Neural progenitor cell (in vitro differentiated cells): ENCODE data around the gene UBA1. TPM values are rescaled to one million over a fixed set of nuclear protein-coding genes. Genes with fewer than 3 reads are reported as not detected.

Experiments
- DNase-seq: peaks from one replicate; pipeline ENCODE4 v3.0.0-alpha.2; 2016; ENCODE audit warnings: low spot score
- H2AFZ ChIP-seq: fragments of 200-600 bp; sonication (generic); replicated peaks from 2 replicates; pipeline ENCODE4 v1.6.1; 2016; ENCODE audit warnings: antibody characterized with exemption
- H3F3A ChIP-seq: fragments of 200-600 bp; sonication (generic); 2 replicates; pipeline ENCODE4 v1.6.1; 2016; ENCODE audit warnings: antibody characterized with exemption, low read depth
- H3K27ac ChIP-seq: fragments of 200-600 bp; sonication (generic); 2 replicates; pipeline ENCODE4 v1.5.1; 2016; ENCODE audit warnings: mild to moderate bottlenecking
- H3K27me3 ChIP-seq: fragments of 200-600 bp; sonication (generic); 2 replicates; pipeline ENCODE4 v1.6.1; 2016; ENCODE audit warnings: mild to moderate bottlenecking, moderate library complexity
- H3K36me3 ChIP-seq: fragments of 200-600 bp; sonication (generic); 2 replicates; pipeline ENCODE4 v1.5.1; 2016
- H3K4me1 ChIP-seq: fragments of 200-600 bp; sonication (generic); 2 replicates; pipeline ENCODE4 v1.6.1; 2016; ENCODE audit warnings: mixed run types
- H3K4me2 ChIP-seq: fragments of 200-600 bp; sonication (generic); 2 replicates; pipeline ENCODE4 v1.6.1; 2016
- H3K4me3 ChIP-seq: fragments of 200-600 bp; sonication (generic); 2 replicates; pipeline ENCODE4 v1.5.1; 2016
- H3K79me2 ChIP-seq: fragments of 200-600 bp; sonication (generic); 2 replicates; pipeline ENCODE4 v1.6.1; 2016; ENCODE audit warnings: low read depth
- H3K9ac ChIP-seq: fragments of 200-600 bp; sonication (generic); 2 replicates; pipeline ENCODE4 v1.6.1; 2016
- H3K9me3 ChIP-seq: fragments of 200-600 bp; sonication (generic); 2 replicates; pipeline ENCODE4 v1.5.1; 2016; ENCODE audit warnings: low read depth
- H4K20me1 ChIP-seq: fragments of 200-600 bp; sonication (generic); 2 replicates; pipeline ENCODE4 v1.6.1; 2016; ENCODE audit warnings: low read depth
- H3K27ac Mint-ChIP-seq: 3 replicates; pipeline ENCODE4 v1.8.0; 2021; ENCODE audit warnings: mixed read lengths
- H3K27me3 Mint-ChIP-seq: 2 replicates; pipeline ENCODE4 v1.8.0; 2022; ENCODE audit warnings: low read depth, mild to moderate bottlenecking, inconsistent platforms, moderate library complexity, mixed read lengths; ENCODE audit not compliant: insufficient read depth
- H3K36me3 Mint-ChIP-seq: 3 replicates; pipeline ENCODE4 v1.8.0; 2021; ENCODE audit warnings: mixed read lengths
- H3K4me1 Mint-ChIP-seq: 3 replicates; pipeline ENCODE4 v1.8.0; 2021; ENCODE audit warnings: mixed read lengths
- H3K4me3 Mint-ChIP-seq: 3 replicates; pipeline ENCODE4 v1.8.0; 2021; ENCODE audit warnings: mild to moderate bottlenecking, moderate library complexity, mixed read lengths
- H3K9me3 Mint-ChIP-seq: 3 replicates; pipeline ENCODE4 v1.8.0; 2020; ENCODE audit warnings: mixed read lengths
- CTCF ChIP-seq: fragments of 200-600 bp; sonication (generic); IDR thresholded peaks from 2 replicates; pipeline ENCODE4 v1.5.1; 2017; ENCODE audit warnings: antibody characterized with exemption, mild to moderate bottlenecking
- EZH2 ChIP-seq: fragments of 200-600 bp; sonication (generic); IDR thresholded peaks from 2 replicates; pipeline ENCODE4 v1.6.1; 2017; ENCODE audit warnings: antibody characterized with exemption, mild to moderate bottlenecking, moderate library complexity
- EZH2phosphoT487 ChIP-seq: fragments of 200-600 bp; sonication (generic); IDR thresholded peaks from 2 replicates; pipeline ENCODE4 v1.6.1; 2017; ENCODE audit warnings: antibody characterized with exemption
- total RNA-seq: library from RNA; depleted of rRNA; stranded (reverse); fragments of >200 nt; gene quantifications from 2 replicates; pipeline ENCODE4 v1.2.3, GENCODE V29; 2015; ENCODE audit warnings: low replicate concordance

UBA1 gene
- total RNA-seq, 1 donor from 2014 or later: 291 TPM

- no peaks in the 10 kb centered on the region for H3K4me1 ChIP-seq
- H3F3A ChIP-seq: peaks cover 32% of the 10 kb centered on the region
- no peak for DNase-seq
- H3K79me2 ChIP-seq: peaks cover 27% of the 10 kb centered on the region
- H3K4me3 ChIP-seq: no peak overlapping the region
- H3K27ac ChIP-seq: no peak overlapping the region
- no peaks in the 10 kb centered on the region for H3K27me3 ChIP-seq
- H2AFZ ChIP-seq: no peak overlapping the region
- no peaks in the 10 kb centered on the region for H3K9me3 ChIP-seq
- Mint-ChIP-seq H3K9me3 (no peaks in the 10 kb centered on the region), H3K27ac (no peak overlapping the region), H3K4me3 (no peak overlapping the region), H3K4me1 (no peaks in the 10 kb centered on the region), H3K27me3 (peaks cover 2% of the 10 kb centered on the region), H3K36me3 (peaks cover 61% of the 10 kb centered on the region)
- H4K20me1 ChIP-seq: peaks cover 13% of the 10 kb centered on the region
- peaks cover 12% of the 10 kb centered on the region for H3K36me3 ChIP-seq
- no peak overlapping the region for H3K9ac ChIP-seq
- TF ChIP-seq EZH2: no peak
- H3K4me2 ChIP-seq: no peak overlapping the region
These were observed 17.2 kb downstream of the UBA1 start for GRCh38 chrX:47210661-47211425.

GRCh38 chrX:47212381-47213293, 19.0 kb downstream of the UBA1 start:
- Histone ChIP-seq H3F3A (peaks cover 40% of the 10 kb centered on the region), H3K9ac (no peak overlapping the region), H3K27me3 (no peaks in the 10 kb centered on the region), H3K4me2 (no peak overlapping the region), H3K36me3 (no peaks in the 10 kb centered on the region), H3K27ac (no peak overlapping the region), H3K4me3 (no peak overlapping the region), H3K79me2 (peaks cover 18% of the 10 kb centered on the region), H3K9me3 (no peaks in the 10 kb centered on the region), H4K20me1 (peaks cover 13% of the 10 kb centered on the region), H2AFZ (no peak overlapping the region), H3K4me1 (peaks cover 9% of the 10 kb centered on the region)
- TF ChIP-seq EZH2phosphoT487 (no peak), EZH2 (no peak), CTCF (no peak)
- H3K27me3 Mint-ChIP-seq: no peaks in the 10 kb centered on the region
- H3K4me1 Mint-ChIP-seq: peaks cover 13% of the 10 kb centered on the region
- DNase-seq: no peak
- H3K4me3 Mint-ChIP-seq: no peak overlapping the region
- H3K36me3 Mint-ChIP-seq: peaks cover 52% of the 10 kb centered on the region
- H3K9me3 Mint-ChIP-seq: no peaks in the 10 kb centered on the region
- no peak overlapping the region for H3K27ac Mint-ChIP-seq

- Mint-ChIP-seq H3K4me1 (peaks cover 18% of the 10 kb centered on the region), H3K36me3 (peaks cover 50% of the 10 kb centered on the region), H3K4me3 (no peak overlapping the region), H3K9me3 (peaks cover 3% of the 10 kb centered on the region), H3K27me3 (peaks cover 8% of the 10 kb centered on the region), H3K27ac (no peak overlapping the region)
- Histone ChIP-seq H3K27me3 (no peaks in the 10 kb centered on the region), H3K27ac (no peak overlapping the region), H3K79me2 (peaks cover 20% of the 10 kb centered on the region), H2AFZ (no peak overlapping the region), H3K4me3 (no peak overlapping the region), H3K36me3 (no peaks in the 10 kb centered on the region), H3F3A (peaks cover 40% of the 10 kb centered on the region), H3K4me1 (peaks cover 9% of the 10 kb centered on the region), H3K9me3 (no peaks in the 10 kb centered on the region), H4K20me1 (peaks cover 18% of the 10 kb centered on the region), H3K9ac (no peak overlapping the region), H3K4me2 (no peak overlapping the region)
- TF ChIP-seq EZH2phosphoT487: no peak
- TF ChIP-seq EZH2: no peak
- no peak for TF ChIP-seq CTCF
- DNase-seq: no peak
These were observed 20.9 kb downstream of the UBA1 start for GRCh38 chrX:47214435-47215077.
